GM12878 (cell line): Measurements from ENCODE around the gene KRTAP12-1. TPM values are rescaled to one million over a fixed set of nuclear protein-coding genes. Genes with fewer than 3 reads are reported as not detected.

Source experiments
- ATAC-seq: fragments of 200-7000 bp; cut with Tn5 transposase; 3 replicates; pipeline ENCODE4 v1.9.1; 2020; ENCODE audit warnings: mild to moderate bottlenecking, moderate library complexity
- BruUV-seq: library from RNA; stranded (reverse); fragments of 400-500 nt; replicated peaks from 2 replicates; lab custom pipeline; 2021; lab: Mats Ljungman, UMichigan
- CTCF ChIA-PET: fragments of 300-600 bp; sonication (Branson Sonifier 250); formaldehyde crosslinking; extraction: SDS; loops from one replicate; lab custom pipeline; 2021; ENCODE audit warnings: inconsistent platforms; lab: Yijun Ruan, JAX
- POLR2A ChIA-PET: fragments of 350-600 bp; formaldehyde crosslinking; extraction: SDS; loops from one replicate; lab custom pipeline; 2021; ENCODE audit warnings: inconsistent platforms; lab: Charles Lee
- RAD21 ChIA-PET: fragments of 300-600 bp; sonication (Branson Sonifier 250); formaldehyde crosslinking; loops from one replicate; lab custom pipeline; 2023; ENCODE audit warnings: antibody characterized with exemption; ENCODE audit not compliant: unreplicated experiment; lab: Charles Lee
- SMC1A ChIA-PET: fragments of 300-600 bp; sonication (Branson Sonifier 250); formaldehyde crosslinking; loops from one replicate; lab custom pipeline; 2023; ENCODE audit not compliant: unreplicated experiment, uncharacterized antibody; lab: Charles Lee
- DNase-seq: peaks from one replicate; pipeline ENCODE4 v3.0.0-alpha.2; 2011; ENCODE audit warnings: low read depth, low spot score
- FAIRE-seq: peaks from 3 replicates; lab custom pipeline; 2011; peaks lifted over from hg19 to GRCh38; lab: Jason Lieb, UNC
- H2AFZ ChIP-seq: 2 replicates; pipeline ENCODE4 v1.6.0; 2011; ENCODE audit warnings: low read depth, low read length, control low read depth; ENCODE audit not compliant: control insufficient read depth
- H3K27ac ChIP-seq: 2 replicates; pipeline ENCODE4 v1.5.1; 2011; ENCODE audit warnings: control low read depth; ENCODE audit not compliant: control insufficient read depth, insufficient read depth
- H3K27me3 ChIP-seq, 2 experiments: replicated peaks in 1 of 2; 2 replicates each; pipeline versions ENCODE4 v1.6.0 to v1.6.1; 2011; ENCODE audit warnings: low read length in 1 of 2; ENCODE audit not compliant: control insufficient read depth in 2 of 2, insufficient read depth in 2 of 2
- H3K36me3 ChIP-seq, 2 experiments: 2 replicates each; pipeline ENCODE4 v1.5.1; 2011; ENCODE audit warnings: low read length in 1 of 2; ENCODE audit not compliant: control insufficient read depth in 2 of 2, insufficient read depth in 2 of 2
- H3K4me1 ChIP-seq: 2 replicates; pipeline ENCODE4 v1.6.1; 2011; ENCODE audit warnings: mild to moderate bottlenecking, low read length, moderate library complexity, mixed read lengths; ENCODE audit not compliant: control insufficient read depth, insufficient read depth
- H3K4me2 ChIP-seq: 2 replicates; pipeline ENCODE4 v1.6.0; 2011; ENCODE audit warnings: control low read depth; ENCODE audit not compliant: control insufficient read depth, insufficient read depth
- H3K4me3 ChIP-seq: fragments of 200-600 bp; sonication (generic); 2 replicates; pipeline ENCODE4 v1.5.1; 2016
- H3K79me2 ChIP-seq: 2 replicates; pipeline ENCODE4 v1.6.0; 2011; ENCODE audit warnings: low read length; ENCODE audit not compliant: control insufficient read depth, insufficient read depth
- H3K9ac ChIP-seq: 2 replicates; pipeline ENCODE4 v1.8.0; 2011; ENCODE audit warnings: low read length, control low read depth, mixed read lengths; ENCODE audit not compliant: control insufficient read depth, insufficient read depth
- H3K9me3 ChIP-seq: replicated peaks from 3 replicates; pipeline ENCODE4 v1.5.1; 2011; ENCODE audit warnings: mild to moderate bottlenecking, low read length; ENCODE audit not compliant: control insufficient read depth, insufficient read depth
- H4K20me1 ChIP-seq: 2 replicates; pipeline ENCODE4 v1.6.0; 2011; ENCODE audit not compliant: control insufficient read depth, insufficient read depth
- BCL11A ChIP-seq: IDR thresholded peaks from 2 replicates; pipeline ENCODE4 v1.6.1; 2011; ENCODE audit warnings: low read depth, low read length
- BRCA1 ChIP-seq: IDR thresholded peaks from 2 replicates; pipeline ENCODE4 v1.6.1; 2011; ENCODE audit warnings: low read depth, low read length, improper control_type of control experiment
- CEBPB ChIP-seq, 2 experiments: fragments of 150-350 bp in 1 of 2; IDR thresholded peaks; 2 replicates each; pipeline ENCODE4 v1.6.1; 2012 to 2014; ENCODE audit warnings: low read depth in 2 of 2, low read length in 2 of 2, borderline replicate concordance in 1 of 2, inconsistent platforms in 1 of 2
- DPF2 ChIP-seq: fragments of 450-650 bp; IDR thresholded peaks from 2 replicates; pipeline ENCODE4 v1.6.1; 2017; ENCODE audit warnings: mild to moderate bottlenecking
- FOXK2 ChIP-seq: fragments of 450-650 bp; IDR thresholded peaks from 2 replicates; pipeline ENCODE4 v1.6.1; 2017; ENCODE audit warnings: mild to moderate bottlenecking, moderate library complexity
- HDGF ChIP-seq: fragments of 450-650 bp; IDR thresholded peaks from 2 replicates; pipeline ENCODE4 v1.6.1; 2016; ENCODE audit warnings: antibody characterized with exemption
- NFIC ChIP-seq: IDR thresholded peaks from 2 replicates; pipeline ENCODE4 v1.6.1; 2012; ENCODE audit warnings: low read depth, mild to moderate bottlenecking, inconsistent platforms, low read length, moderate library complexity
- NFXL1 ChIP-seq: fragments of 450-650 bp; IDR thresholded peaks from 2 replicates; pipeline ENCODE4 v1.6.1; 2017; ENCODE audit warnings: antibody characterized with exemption, mild to moderate bottlenecking, borderline replicate concordance
- POLR2A ChIP-seq: IDR thresholded peaks from 2 replicates; pipeline ENCODE4 v1.6.1; 2011; ENCODE audit warnings: low read depth, mild to moderate bottlenecking, low read length
- SIX5 ChIP-seq: IDR thresholded peaks from 2 replicates; pipeline ENCODE4 v1.6.1; 2011; ENCODE audit warnings: mild to moderate bottlenecking, low read depth, low read length, moderate library complexity; ENCODE audit not compliant: severe bottlenecking
- WGBS: methylation state at CpG from one replicate; pipeline ENCODE4 v1.1.6; 2016; ENCODE audit warnings: low lambda C conversion rate; ENCODE audit not compliant: insufficient replicate concordance, insufficient coverage; ENCODE audit errors: missing lambda C conversion rate; 5-methylcytosine and 5-hydroxymethylcytosine counted together
- in situ Hi-C: fragments of 300-500 bp; cut with MboI; formaldehyde crosslinking; loops from 9 replicates; pipeline ENCODE4 v1.14.3; 2018; ENCODE audit warnings: mixed read lengths
- intact Hi-C: fragments of 100-400 bp; cut with micrococcal nuclease; formaldehyde crosslinking; loops from one replicate; pipeline ENCODE4 v1.14.2; 2022; ENCODE audit not compliant: unreplicated experiment
- polyA plus RNA-seq, 11 experiments: library from polyadenylated mRNA; depleted of rRNA in 4 of 11; unstranded in 6 of 11; stranded (reverse) in 5 of 11; fragments of >200 nt; fragmentation: Nextera tagmentation in 4 of 11; fragmentation: Illumina TruSeq in 1 of 11; extraction: Ambion mirVana in 4 of 11; extraction: Trizol in 1 of 11; gene quantifications; 1 replicate in 1 of 11; 2 replicates in 10 of 11; pipeline versions ENCODE4 v1.2.1 to v1.2.3, GENCODE V29; 2011 to 2016; ENCODE audit warnings: inconsistent platforms in 2 of 11, missing spikeins in 2 of 11, low read depth in 1 of 11
- total RNA-seq, 4 experiments: library from RNA; depleted of rRNA in 3 of 4; stranded (reverse); fragments of >200 nt in 3 of 4; fragmentation: Illumina TruSeq in 1 of 4; extraction: Trizol in 1 of 4; gene quantifications; 2 replicates each; pipeline versions ENCODE4 v1.2.1 to v1.2.3, GENCODE V29; 2013 to 2021
- TF ChIP-seq, protein P1 (sequence below): fragments of 150-350 bp; IDR thresholded peaks from 2 replicates; pipeline ENCODE4 v1.6.1; 2016; ENCODE audit warnings: low read depth, low read length
- TF ChIP-seq, protein P2 (sequence below): fragments of 450-650 bp; IDR thresholded peaks from 2 replicates; pipeline ENCODE4 v1.6.1; 2016; ENCODE audit warnings: mild to moderate bottlenecking, moderate library complexity, borderline replicate concordance

Gene KRTAP12-1
- total and polyA plus RNA-seq, 10 of the 15 experiments (the other 5 are each of a cell fraction or from before 2014, with no cell fraction given), result not detected

DNA sequence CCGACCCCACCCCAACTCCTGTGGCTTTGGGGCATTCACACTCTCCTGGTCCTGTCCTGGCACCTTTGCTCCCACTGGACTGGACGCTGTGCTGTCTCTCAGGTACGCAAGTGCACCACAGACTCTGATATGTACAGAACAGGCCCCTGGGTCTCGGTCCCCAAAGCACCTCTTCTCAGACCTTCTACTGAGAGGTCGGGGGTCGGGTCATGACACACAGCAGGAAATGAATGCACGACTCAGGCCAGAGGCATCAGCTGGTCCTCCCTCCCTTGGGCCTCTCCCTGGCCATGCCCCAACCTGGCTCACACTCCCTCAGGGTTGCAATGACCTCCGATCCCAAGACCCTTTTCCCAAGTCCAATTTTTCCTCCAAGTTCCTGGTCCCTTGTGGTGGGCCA lies 13.2 kb upstream of the KRTAP12-1 start:
- SMC1A ChIA-PET, result no interaction called here
- intact Hi-C loops, result no loop called here
- POLR2A ChIA-PET, result no interaction called here
- ATAC-seq (no peak), FAIRE-seq (no peak), DNase-seq (no peak)
- in situ Hi-C loops, result no loop called here
- RAD21 ChIA-PET, result no interaction called here
- Histone ChIP-seq H3K4me3 (no peak overlapping the region), H3K9me3 (peaks cover 1% of the 10 kb centered on the region; the same call in 2 of the 3 replicates), H3K4me2 (no peak overlapping the region), H3K36me3 (no peaks in the 10 kb centered on the region), H2AFZ (no peak overlapping the region), H3K9ac (no peak overlapping the region), H4K20me1 (no peaks in the 10 kb centered on the region), H3K4me1 (no peaks in the 10 kb centered on the region), H3K79me2 (no peaks in the 10 kb centered on the region)
- WGBS, result 5% methylated on average over 7 of the region's 8 CpGs
- CTCF ChIA-PET, result no interaction called here
- no peak for TF ChIP-seq NFIC
- TF ChIP-seq, all 136 proteins: peak for 0
- no peak overlapping the region for H3K27ac ChIP-seq
- BruUV-seq, result no TSS peak
- H3K27me3 ChIP-seq, result peaks cover 2 to 3% of the 10 kb centered on the region in 2 experiments; a peak in 3 of 4 replicates

DNA sequence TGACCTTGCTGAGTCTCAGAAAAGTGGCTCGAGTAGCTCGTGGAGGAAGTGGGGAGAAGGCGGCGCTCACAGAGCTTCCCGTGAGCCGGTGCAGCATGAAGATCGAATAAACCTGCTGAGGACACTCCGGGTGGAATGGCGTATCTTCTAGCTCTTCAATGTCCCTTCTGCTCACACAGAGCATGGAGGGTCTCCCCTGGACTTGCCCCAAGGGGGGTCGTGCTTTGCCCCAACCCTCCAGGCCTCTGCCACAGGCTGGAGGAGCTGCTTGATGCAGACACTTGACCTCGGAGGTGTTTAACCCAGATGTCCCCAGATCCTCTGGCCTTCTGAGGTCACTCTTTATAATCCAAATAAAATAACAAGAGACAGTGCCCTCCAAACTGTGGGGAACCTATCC lies 12.8 kb upstream of the KRTAP12-1 start:
- Histone ChIP-seq H4K20me1 (no peaks in the 10 kb centered on the region), H3K9me3 (peaks cover 1% of the 10 kb centered on the region; the same call in 2 of the 3 replicates), H3K27me3 (peaks cover 0 to 3% of the 10 kb centered on the region in 2 experiments; a peak in 2 of 4 replicates), H3K4me2 (no peak overlapping the region), H3K9ac (no peak overlapping the region), H3K4me1 (no peaks in the 10 kb centered on the region), H3K27ac (no peak overlapping the region), H2AFZ (no peak overlapping the region), H3K79me2 (no peaks in the 10 kb centered on the region), H3K36me3 (no peaks in the 10 kb centered on the region), H3K4me3 (no peak overlapping the region)
- DNase-seq (no peak), ATAC-seq (no peak), FAIRE-seq (no peak)
- ChIA-PET SMC1A (no interaction called here), CTCF (no interaction called here), RAD21 (no interaction called here), POLR2A (no interaction called here)
- TF ChIP-seq, protein P1, sequence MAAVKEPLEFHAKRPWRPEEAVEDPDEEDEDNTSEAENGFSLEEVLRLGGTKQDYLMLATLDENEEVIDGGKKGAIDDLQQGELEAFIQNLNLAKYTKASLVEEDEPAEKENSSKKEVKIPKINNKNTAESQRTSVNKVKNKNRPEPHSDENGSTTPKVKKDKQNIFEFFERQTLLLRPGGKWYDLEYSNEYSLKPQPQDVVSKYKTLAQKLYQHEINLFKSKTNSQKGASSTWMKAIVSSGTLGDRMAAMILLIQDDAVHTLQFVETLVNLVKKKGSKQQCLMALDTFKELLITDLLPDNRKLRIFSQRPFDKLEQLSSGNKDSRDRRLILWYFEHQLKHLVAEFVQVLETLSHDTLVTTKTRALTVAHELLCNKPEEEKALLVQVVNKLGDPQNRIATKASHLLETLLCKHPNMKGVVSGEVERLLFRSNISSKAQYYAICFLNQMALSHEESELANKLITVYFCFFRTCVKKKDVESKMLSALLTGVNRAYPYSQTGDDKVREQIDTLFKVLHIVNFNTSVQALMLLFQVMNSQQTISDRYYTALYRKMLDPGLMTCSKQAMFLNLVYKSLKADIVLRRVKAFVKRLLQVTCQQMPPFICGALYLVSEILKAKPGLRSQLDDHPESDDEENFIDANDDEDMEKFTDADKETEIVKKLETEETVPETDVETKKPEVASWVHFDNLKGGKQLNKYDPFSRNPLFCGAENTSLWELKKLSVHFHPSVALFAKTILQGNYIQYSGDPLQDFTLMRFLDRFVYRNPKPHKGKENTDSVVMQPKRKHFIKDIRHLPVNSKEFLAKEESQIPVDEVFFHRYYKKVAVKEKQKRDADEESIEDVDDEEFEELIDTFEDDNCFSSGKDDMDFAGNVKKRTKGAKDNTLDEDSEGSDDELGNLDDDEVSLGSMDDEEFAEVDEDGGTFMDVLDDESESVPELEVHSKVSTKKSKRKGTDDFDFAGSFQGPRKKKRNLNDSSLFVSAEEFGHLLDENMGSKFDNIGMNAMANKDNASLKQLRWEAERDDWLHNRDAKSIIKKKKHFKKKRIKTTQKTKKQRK, result no peak
- TF ChIP-seq BRCA1, result no peak
- TF ChIP-seq HDGF, result no peak
- no peak for TF ChIP-seq POLR2A
- TF ChIP-seq DPF2, result no peak
- no peak for TF ChIP-seq FOXK2
- TF ChIP-seq NFXL1, result no peak
- TF ChIP-seq SIX5, result no peak
- TF ChIP-seq BCL11A, result no peak
- no peak for TF ChIP-seq CEBPB (IDR thresholded peaks at IDR 0.05; ENCODE audit: borderline replicate concordance in 1 of 2, low read depth in 2 of 2, low read length in 2 of 2)
- TF ChIP-seq, protein P2, sequence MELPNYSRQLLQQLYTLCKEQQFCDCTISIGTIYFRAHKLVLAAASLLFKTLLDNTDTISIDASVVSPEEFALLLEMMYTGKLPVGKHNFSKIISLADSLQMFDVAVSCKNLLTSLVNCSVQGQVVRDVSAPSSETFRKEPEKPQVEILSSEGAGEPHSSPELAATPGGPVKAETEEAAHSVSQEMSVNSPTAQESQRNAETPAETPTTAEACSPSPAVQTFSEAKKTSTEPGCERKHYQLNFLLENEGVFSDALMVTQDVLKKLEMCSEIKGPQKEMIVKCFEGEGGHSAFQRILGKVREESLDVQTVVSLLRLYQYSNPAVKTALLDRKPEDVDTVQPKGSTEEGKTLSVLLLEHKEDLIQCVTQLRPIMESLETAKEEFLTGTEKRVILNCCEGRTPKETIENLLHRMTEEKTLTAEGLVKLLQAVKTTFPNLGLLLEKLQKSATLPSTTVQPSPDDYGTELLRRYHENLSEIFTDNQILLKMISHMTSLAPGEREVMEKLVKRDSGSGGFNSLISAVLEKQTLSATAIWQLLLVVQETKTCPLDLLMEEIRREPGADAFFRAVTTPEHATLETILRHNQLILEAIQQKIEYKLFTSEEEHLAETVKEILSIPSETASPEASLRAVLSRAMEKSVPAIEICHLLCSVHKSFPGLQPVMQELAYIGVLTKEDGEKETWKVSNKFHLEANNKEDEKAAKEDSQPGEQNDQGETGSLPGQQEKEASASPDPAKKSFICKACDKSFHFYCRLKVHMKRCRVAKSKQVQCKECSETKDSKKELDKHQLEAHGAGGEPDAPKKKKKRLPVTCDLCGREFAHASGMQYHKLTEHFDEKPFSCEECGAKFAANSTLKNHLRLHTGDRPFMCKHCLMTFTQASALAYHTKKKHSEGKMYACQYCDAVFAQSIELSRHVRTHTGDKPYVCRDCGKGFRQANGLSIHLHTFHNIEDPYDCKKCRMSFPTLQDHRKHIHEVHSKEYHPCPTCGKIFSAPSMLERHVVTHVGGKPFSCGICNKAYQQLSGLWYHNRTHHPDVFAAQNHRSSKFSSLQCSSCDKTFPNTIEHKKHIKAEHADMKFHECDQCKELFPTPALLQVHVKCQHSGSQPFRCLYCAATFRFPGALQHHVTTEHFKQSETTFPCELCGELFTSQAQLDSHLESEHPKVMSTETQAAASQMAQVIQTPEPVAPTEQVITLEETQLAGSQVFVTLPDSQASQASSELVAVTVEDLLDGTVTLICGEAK, result no peak
- intact Hi-C loops, result no loop called here
- in situ Hi-C loops, result no loop called here
- no TSS peak for BruUV-seq
- 34% methylated on average over 11 of the region's 11 CpGs for WGBS
